Kidney (tissue), 22 donors: ENCODE data around the gene DCN. TPM values are rescaled to one million over a fixed set of nuclear protein-coding genes. Genes with fewer than 3 reads are reported as not detected.

Source experiments
- DNase-seq, 5 donors: peaks; one replicate each; pipeline ENCODE4 v3.0.0-alpha.2; 2013 to 2020
- FAIRE-seq: peaks from 2 replicates; lab custom pipeline; 2012; peaks lifted over from hg19 to GRCh38; lab: Jason Lieb, UNC
- H3K27ac ChIP-seq, 2 donors: one replicate each; pipeline ENCODE4 v1.7.0; 2013; ENCODE audit warnings: low read depth in 2 of 2, low read length in 2 of 2, inconsistent platforms in 1 of 2
- H3K27me3 ChIP-seq: one replicate; pipeline ENCODE4 v1.7.1; 2013; ENCODE audit warnings: low read length, inconsistent platforms; ENCODE audit not compliant: control insufficient read depth, insufficient read depth
- H3K36me3 ChIP-seq, 3 donors: one replicate each; pipeline versions ENCODE4 v1.7.0 to v1.7.1; 2013; ENCODE audit warnings: low read length in 3 of 3, control low read depth in 1 of 3, inconsistent platforms in 1 of 3; ENCODE audit not compliant: insufficient read depth in 3 of 3, control insufficient read depth in 2 of 3
- H3K4me1 ChIP-seq, 3 donors: one replicate each; pipeline versions ENCODE4 v1.7.0 to v1.7.1; 2013; ENCODE audit warnings: low read length in 3 of 3, inconsistent platforms in 1 of 3, low read depth in 1 of 3; ENCODE audit not compliant: control insufficient read depth in 2 of 3, insufficient read depth in 2 of 3
- H3K4me3 ChIP-seq, 3 donors: one replicate each; pipeline versions ENCODE4 v1.7.0 to v1.8.1; 2013; ENCODE audit warnings: low read length in 3 of 3, control low read depth in 1 of 3, inconsistent platforms in 1 of 3
- H3K9ac ChIP-seq, 3 donors: one replicate each; pipeline versions ENCODE4 v1.7.0 to v1.7.1; 2013; ENCODE audit warnings: low read length in 3 of 3, control low read depth in 1 of 3, inconsistent platforms in 1 of 3
- H3K9me3 ChIP-seq, 3 donors: one replicate each; pipeline versions ENCODE4 v1.7.0 to v1.7.1; 2013; ENCODE audit warnings: low read length in 3 of 3, control low read depth in 1 of 3, inconsistent platforms in 1 of 3; ENCODE audit not compliant: control insufficient read depth in 2 of 3, insufficient read depth in 1 of 3
- intact Hi-C: fragments of 100-400 bp; cut with DNase I; formaldehyde crosslinking; loops from one replicate; pipeline ENCODE4 v1.11.1; 2022
- long read RNA-seq, 10 donors: library from polyadenylated mRNA in 1 of 10; unstranded in 1 of 10; transcript quantifications; one replicate each; pipeline ENCODE4 v2.0.0 and lab custom pipeline, GENCODE V29; 2021 to 2026
- polyA plus RNA-seq: library from polyadenylated mRNA; stranded (reverse); fragments of 350-450 nt; fragmentation: Illumina TruSeq; extraction: RNeasy Lipid Tissue Mini Kit (QIAGEN cat#74804); gene quantifications from one replicate; pipeline ENCODE4 v1.2.3, GENCODE V29; 2014; ENCODE audit warnings: low read depth, low replicate concordance; ENCODE audit not compliant: insufficient read depth
- total RNA-seq: library from RNA; stranded (reverse); fragmentation: NEBNext Ultra II Directional; extraction: Animal tissue kit (Norgen Biotek cat#: 25700); gene quantifications from one replicate; pipeline ENCODE4 v1.2.1, GENCODE V29; 2021
- TF ChIP-seq, protein P1 (sequence below): IDR thresholded peaks from 3 replicates; pipeline ENCODE4 v1.5.1; 2012; ENCODE audit warnings: mild to moderate bottlenecking, moderate library complexity, borderline replicate concordance; ENCODE audit not compliant: insufficient read depth; ENCODE audit errors: extremely low read depth
- donor health status: control.
- donor health status: control.
- donor health status: control.
- donor health status: control.
- donor health status: control.
- donor health status: DM: yes; HTN: yes; CAD: no.
- donor health status: Normal renal cell carcinoma (clear cell type).

Gene DCN
- total RNA-seq (317 TPM), polyA plus RNA-seq (239 TPM)
- long read RNA-seq, donor 1, full-length matches to known transcripts = 49 of 49 reads
- long read RNA-seq, donor 1, partial matches to known transcripts = 0 of 49 reads
- long read RNA-seq, donor 1, other reads (novel, unspliced or antisense) = 0 of 49 reads
- long read RNA-seq, donor 2, full-length matches to known transcripts = 70 of 82 reads
- long read RNA-seq, donor 2, partial matches to known transcripts = 12 of 82 reads
- long read RNA-seq, donor 2, other reads (novel, unspliced or antisense) = 0 of 82 reads
- long read RNA-seq, donor 3, full-length matches to known transcripts = 110 of 152 reads
- long read RNA-seq, donor 3, partial matches to known transcripts = 42 of 152 reads
- long read RNA-seq, donor 3, other reads (novel, unspliced or antisense) = 0 of 152 reads
- long read RNA-seq, donor 4, full-length matches to known transcripts = 52 of 52 reads
- long read RNA-seq, donor 4, partial matches to known transcripts = 0 of 52 reads
- long read RNA-seq, donor 4, other reads (novel, unspliced or antisense) = 0 of 52 reads
- long read RNA-seq, donor 5, full-length matches to known transcripts = 7 of 7 reads
- long read RNA-seq, donor 5, partial matches to known transcripts = 0 of 7 reads
- long read RNA-seq, donor 5, other reads (novel, unspliced or antisense) = 0 of 7 reads
- long read RNA-seq, donor 6, full-length matches to known transcripts = 123 of 270 reads
- long read RNA-seq, donor 6, partial matches to known transcripts = 147 of 270 reads
- long read RNA-seq, donor 6, other reads (novel, unspliced or antisense) = 0 of 270 reads
- long read RNA-seq, donor 7, full-length matches to known transcripts = 119 of 139 reads
- long read RNA-seq, donor 7, partial matches to known transcripts = 17 of 139 reads
- long read RNA-seq, donor 7, other reads (novel, unspliced or antisense) = 3 of 139 reads
- long read RNA-seq, donor 8, full-length matches to known transcripts = 70 of 91 reads
- long read RNA-seq, donor 8, partial matches to known transcripts = 21 of 91 reads
- long read RNA-seq, donor 8, other reads (novel, unspliced or antisense) = 0 of 91 reads
- long read RNA-seq, donor 9, full-length matches to known transcripts = 49 of 60 reads
- long read RNA-seq, donor 9, partial matches to known transcripts = 11 of 60 reads
- long read RNA-seq, donor 9, other reads (novel, unspliced or antisense) = 0 of 60 reads
- long read RNA-seq, donor 10, full-length matches to known transcripts = 82 of 113 reads
- long read RNA-seq, donor 10, partial matches to known transcripts = 31 of 113 reads
- long read RNA-seq, donor 10, other reads (novel, unspliced or antisense) = 0 of 113 reads

GRCh38 chr12:91182636-91183455, at the start of gene DCN:
TSS of gene DCN (minus strand) at chr12:91182817. CDS start at chr12:91178552, 4,265 bp downstream.
- Histone ChIP-seq H3K27me3 (no peaks in the 10 kb centered on the region), H3K4me1 (no peaks in the 10 kb centered on the region), H3K27ac (no peak within 1 kb of the TSS), H3K9ac (peak within 1 kb of the TSS in 1 of 3 donors; percentile 56), H3K9me3 (no peaks in the 10 kb centered on the region), H3K36me3 (no peaks in the 10 kb centered on the region), H3K4me3 (peak within 1 kb of the TSS in 2 of 3 donors; percentile 38 to 45)
- DNase-seq = peak in 2 of 5 donors; percentile 54 to 58
- peak; percentile 8 for FAIRE-seq
- TF ChIP-seq, protein P1, sequence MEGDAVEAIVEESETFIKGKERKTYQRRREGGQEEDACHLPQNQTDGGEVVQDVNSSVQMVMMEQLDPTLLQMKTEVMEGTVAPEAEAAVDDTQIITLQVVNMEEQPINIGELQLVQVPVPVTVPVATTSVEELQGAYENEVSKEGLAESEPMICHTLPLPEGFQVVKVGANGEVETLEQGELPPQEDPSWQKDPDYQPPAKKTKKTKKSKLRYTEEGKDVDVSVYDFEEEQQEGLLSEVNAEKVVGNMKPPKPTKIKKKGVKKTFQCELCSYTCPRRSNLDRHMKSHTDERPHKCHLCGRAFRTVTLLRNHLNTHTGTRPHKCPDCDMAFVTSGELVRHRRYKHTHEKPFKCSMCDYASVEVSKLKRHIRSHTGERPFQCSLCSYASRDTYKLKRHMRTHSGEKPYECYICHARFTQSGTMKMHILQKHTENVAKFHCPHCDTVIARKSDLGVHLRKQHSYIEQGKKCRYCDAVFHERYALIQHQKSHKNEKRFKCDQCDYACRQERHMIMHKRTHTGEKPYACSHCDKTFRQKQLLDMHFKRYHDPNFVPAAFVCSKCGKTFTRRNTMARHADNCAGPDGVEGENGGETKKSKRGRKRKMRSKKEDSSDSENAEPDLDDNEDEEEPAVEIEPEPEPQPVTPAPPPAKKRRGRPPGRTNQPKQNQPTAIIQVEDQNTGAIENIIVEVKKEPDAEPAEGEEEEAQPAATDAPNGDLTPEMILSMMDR = no peak
- intact Hi-C loops = no loop called here

GRCh38 chr12:91230841-91231240, 48.2 kb upstream of the DCN start:
- peak; percentile 79 for FAIRE-seq
- DNase-seq = peak in 1 of 5 donors; percentile 45
- H3K4me3 ChIP-seq = no peak overlapping the region
- intact Hi-C loops = no loop called here
- no peaks in the 10 kb centered on the region for H3K36me3 ChIP-seq
- H3K9me3 ChIP-seq = no peaks in the 10 kb centered on the region
- H3K4me1 ChIP-seq = no peaks in the 10 kb centered on the region
- H3K27ac ChIP-seq = no peak overlapping the region
- no peak overlapping the region for H3K9ac ChIP-seq
- no peaks in the 10 kb centered on the region for H3K27me3 ChIP-seq
- TF ChIP-seq, protein P1 = no peak

GRCh38 chr12:91226951-91227350, 44.3 kb upstream of the DCN start:
- FAIRE-seq (no peak), DNase-seq (no peak)
- Histone ChIP-seq H3K36me3 (no peaks in the 10 kb centered on the region), H3K9me3 (no peaks in the 10 kb centered on the region), H3K4me3 (no peak overlapping the region), H3K9ac (no peak overlapping the region), H3K27me3 (no peaks in the 10 kb centered on the region), H3K4me1 (no peaks in the 10 kb centered on the region), H3K27ac (no peak overlapping the region)
- TF ChIP-seq, protein P1 = no peak
- intact Hi-C loops = no loop called here
